HG03139 (cell line): ENCODE data around the gene IL17RA.

ENCODE experiments used
- ATAC-seq: cut with Tn5 transposase; IDR thresholded peaks from one replicate; pipeline ENCODE4 v1.9.1; 2021; ENCODE audit not compliant: unreplicated experiment

Gene IL17RA

DNA sequence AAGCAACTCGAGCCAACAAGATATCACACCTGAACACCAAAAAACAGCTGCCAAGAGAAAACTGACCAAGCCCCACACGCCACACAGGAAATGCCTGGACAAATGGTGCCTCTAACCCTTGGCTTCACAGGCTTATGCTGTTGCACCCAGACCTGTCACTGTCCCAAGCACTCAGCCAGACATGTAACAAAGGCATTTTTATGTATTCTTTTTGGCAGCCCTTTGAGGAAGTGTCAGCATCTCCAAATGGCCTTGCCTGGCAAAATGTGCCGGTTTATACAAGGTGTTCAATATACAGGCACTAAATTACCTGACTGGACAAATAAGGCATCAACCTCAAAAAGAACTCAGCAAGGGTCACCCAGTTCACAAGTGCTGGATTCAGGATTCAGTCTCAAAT lies 68.2 kb downstream of the IL17RA start:
- ATAC-seq: no peak

DNA sequence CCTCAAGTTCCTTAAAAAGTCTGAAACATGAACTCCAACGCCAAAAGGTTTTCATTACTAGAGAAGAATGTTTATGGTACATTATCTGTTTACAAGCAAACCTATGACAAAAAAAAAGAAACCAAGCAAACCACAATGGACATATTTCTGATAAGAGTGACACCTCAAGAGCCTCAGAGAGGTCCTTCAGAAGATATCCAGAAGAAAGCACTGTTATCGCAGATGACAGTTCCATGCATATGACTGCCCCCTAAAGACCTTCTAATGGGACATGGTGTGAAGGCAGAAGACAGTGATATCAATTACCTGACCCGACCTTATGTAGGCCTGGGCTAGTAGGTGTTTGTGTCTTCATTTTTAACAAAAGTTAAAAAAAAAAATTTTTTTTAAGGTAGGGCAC lies 71.1 kb downstream of the IL17RA start:
- ATAC-seq: no peak

- ATAC-seq: no peak
These were observed 72.9 kb downstream of the IL17RA start for GRCh38 chr22:17157714-17158113.

GRCh38 chr22:17158176-17158567 lies 73.4 kb downstream of the IL17RA start:
- ATAC-seq: no peak

GRCh38 chr22:17158568-17159503 lies 74.0 kb downstream of the IL17RA start, which contains the start of gene HDHD5:
Gene HDHD5 (minus strand): TSS chr22:17159277. CDS start chr22:17159251, 26 bp downstream.
- ATAC-seq: peak; percentile 69

DNA sequence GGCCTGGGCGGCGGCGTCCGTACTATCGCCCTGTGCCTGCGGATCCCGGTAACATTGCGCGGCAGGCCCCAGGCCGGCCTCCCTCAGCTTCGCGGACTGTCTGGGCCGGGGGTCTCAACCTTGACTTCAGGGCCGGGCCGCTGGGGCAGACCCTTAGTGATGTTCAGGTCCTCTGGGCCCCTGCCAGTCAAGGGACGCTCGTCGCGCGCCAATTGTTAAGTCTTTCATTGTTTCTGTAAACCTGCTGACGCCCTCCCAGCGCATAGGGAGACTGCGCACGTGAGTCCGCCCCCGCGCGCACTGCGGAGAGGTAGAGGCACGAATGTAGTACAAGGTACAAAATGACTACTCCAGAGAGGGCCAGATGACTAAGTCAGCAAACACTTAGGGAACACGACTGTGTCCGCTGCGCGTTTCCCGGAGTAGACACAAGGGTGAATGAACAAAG lies 74.7 kb downstream of the IL17RA start:
- no peak for ATAC-seq

DNA sequence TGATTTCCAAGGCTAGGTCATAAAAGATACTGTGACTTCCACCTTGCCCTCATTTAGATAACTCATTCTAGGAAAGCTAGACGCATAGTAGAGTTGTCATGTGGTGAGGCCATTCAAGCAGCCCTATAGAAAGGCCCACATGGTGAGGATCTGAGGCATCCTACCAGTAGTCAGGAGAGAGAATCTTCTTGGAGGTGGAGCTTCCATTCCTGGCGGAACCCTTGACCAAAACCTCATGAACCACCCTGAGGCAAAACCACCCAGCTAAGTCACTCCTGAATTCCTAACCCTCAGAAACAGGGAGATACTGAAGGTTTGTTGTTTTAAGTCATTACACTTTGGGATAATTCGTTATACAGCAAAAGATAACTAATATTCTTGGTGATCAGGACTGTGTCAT lies 77.2 kb downstream of the IL17RA start:
- no peak for ATAC-seq

DNA sequence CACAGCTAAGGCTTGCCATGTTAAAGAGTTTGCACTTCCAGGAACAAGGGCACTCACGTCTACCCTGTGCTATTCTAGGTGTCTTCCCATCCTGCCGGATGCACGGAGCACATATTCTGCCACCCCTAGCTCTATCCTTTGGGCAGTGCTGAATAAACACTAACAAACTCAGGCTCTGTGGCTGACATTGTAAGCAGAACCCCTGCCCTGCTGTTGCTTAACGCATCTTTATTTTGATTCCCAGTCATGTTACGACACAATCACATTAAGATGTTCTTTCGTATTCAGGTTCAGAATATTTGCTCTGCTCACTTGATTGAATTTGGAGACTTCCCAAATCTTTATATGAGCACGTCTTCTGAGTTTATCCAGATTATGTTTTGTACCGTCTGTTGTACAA lies 77.9 kb downstream of the IL17RA start:
- no peak for ATAC-seq

DNA sequence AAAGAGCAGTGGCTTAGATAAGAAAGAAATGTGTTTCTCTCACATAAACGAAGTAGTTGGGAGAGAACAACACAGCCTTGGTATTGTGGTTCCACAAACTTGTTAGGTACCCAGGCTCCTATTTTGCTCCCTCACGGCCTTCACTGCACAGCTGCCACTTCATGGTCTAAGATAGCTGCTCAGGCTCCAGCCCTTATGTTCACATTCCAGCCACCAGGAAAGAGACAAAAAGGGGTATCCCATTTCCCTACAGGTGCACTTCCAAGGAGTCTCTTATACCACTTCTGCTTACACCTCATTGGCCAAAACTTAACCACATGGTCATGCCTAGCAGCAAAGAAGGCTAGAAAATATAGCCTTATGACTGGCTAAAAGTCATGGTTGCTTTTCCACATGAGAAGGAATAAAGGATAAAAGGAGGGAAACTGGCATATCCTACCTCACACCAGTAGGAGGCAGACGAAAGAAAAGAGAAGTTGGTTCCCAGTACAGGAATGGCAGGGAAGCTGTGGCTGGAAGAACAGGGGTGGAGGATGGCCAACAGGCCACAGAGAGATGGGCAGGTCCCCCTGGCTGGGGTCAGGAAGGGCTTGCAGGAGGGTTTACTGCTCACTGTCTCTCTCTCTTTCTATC lies 79.7 kb downstream of the IL17RA start:
- ATAC-seq: no peak
